ENCODE measurements around the gene ALDH1L1.
A peak's percentile ranks its signal among the peaks of the same experiment; 100 is the strongest.

The ALDH1L1 gene

GRCh38 chr3:126197343-126197742 is 17.0 kb upstream of the ALDH1L1 start:
- Histone ChIP-seq H3K36me3 (ENCODE audit: control insufficient read depth, insufficient read depth, low read length) (no peaks in the 10 kb centered on the region), H3K4me3 (ENCODE audit: low read length) (no peak overlapping the region), H3K27ac (ENCODE audit: low read length) (no peak overlapping the region), H3K27me3 (ENCODE audit: control insufficient read depth, insufficient read depth, low read length) (no peaks in the 10 kb centered on the region), H3K9me3 (ENCODE audit: control insufficient read depth, insufficient read depth, low read length) (no peaks in the 10 kb centered on the region; the same call in 1 of the 2 replicates), H3K4me1 (ENCODE audit: control insufficient read depth, insufficient read depth, low read length) (no peaks in the 10 kb centered on the region)
- no CpG with 5 or more reads among the region's 4 CpGs for WGBS (ENCODE audit: insufficient coverage, insufficient read length)
- DNase-seq (ENCODE audit: low read depth, low spot score) = no peak

GRCh38 chr3:126194713-126195305 is 14.4 kb upstream of the ALDH1L1 start:
- H3K9me3 ChIP-seq (ENCODE audit: control insufficient read depth, insufficient read depth, low read length) = no peaks in the 10 kb centered on the region; the same call in 1 of the 2 replicates
- no CpG with 5 or more reads among the region's 1 CpG for WGBS (ENCODE audit: insufficient coverage, insufficient read length)
- DNase-seq (ENCODE audit: low read depth, low spot score) = no peak

GRCh38 chr3:126191246-126191645 is 10.9 kb upstream of the ALDH1L1 start:
- no peaks in the 10 kb centered on the region for H3K27me3 ChIP-seq (ENCODE audit: control insufficient read depth, insufficient read depth, low read length)
- no peaks in the 10 kb centered on the region for H3K4me1 ChIP-seq (ENCODE audit: control insufficient read depth, insufficient read depth, low read length)
- DNase-seq (ENCODE audit: low read depth, low spot score) = no peak
- H3K27ac ChIP-seq (ENCODE audit: low read length) = no peak overlapping the region
- no CpG with 5 or more reads among the region's 4 CpGs for WGBS (ENCODE audit: insufficient coverage, insufficient read length)
- no peaks in the 10 kb centered on the region for H3K36me3 ChIP-seq (ENCODE audit: control insufficient read depth, insufficient read depth, low read length)
- H3K4me3 ChIP-seq (ENCODE audit: low read length) = no peak overlapping the region
- H3K9me3 ChIP-seq (ENCODE audit: control insufficient read depth, insufficient read depth, low read length) = no peaks in the 10 kb centered on the region

More at GRCh38 chr3:126194713-126195305, 14.4 kb upstream of the ALDH1L1 start:
- Histone ChIP-seq H3K27ac (ENCODE audit: low read length) (no peak overlapping the region), H3K4me1 (ENCODE audit: control insufficient read depth, insufficient read depth, low read length) (no peaks in the 10 kb centered on the region), H3K27me3 (ENCODE audit: control insufficient read depth, insufficient read depth, low read length) (no peaks in the 10 kb centered on the region), H3K36me3 (ENCODE audit: control insufficient read depth, insufficient read depth, low read length) (no peaks in the 10 kb centered on the region), H3K4me3 (ENCODE audit: low read length) (no peak overlapping the region)

GRCh38 chr3:126187920-126188319 is 7.5 kb upstream of the ALDH1L1 start:
- no CpG with 5 or more reads among the region's 4 CpGs for WGBS (ENCODE audit: insufficient coverage, insufficient read length)
- no peak for DNase-seq (ENCODE audit: low read depth, low spot score)

GRCh38 chr3:126186749-126187148 is 6.4 kb upstream of the ALDH1L1 start:
- Histone ChIP-seq H3K9me3 (ENCODE audit: control insufficient read depth, insufficient read depth, low read length) (no peaks in the 10 kb centered on the region), H3K4me1 (ENCODE audit: control insufficient read depth, insufficient read depth, low read length) (no peaks in the 10 kb centered on the region), H3K4me3 (ENCODE audit: low read length) (no peak overlapping the region), H3K36me3 (ENCODE audit: control insufficient read depth, insufficient read depth, low read length) (no peaks in the 10 kb centered on the region), H3K27me3 (ENCODE audit: control insufficient read depth, insufficient read depth, low read length) (peaks cover 1% of the 10 kb centered on the region; the same call in 1 of the 2 replicates), H3K27ac (ENCODE audit: low read length) (no peak overlapping the region)
- WGBS (ENCODE audit: insufficient coverage, insufficient read length) = no CpG with 5 or more reads among the region's 9 CpGs
- no peak for DNase-seq (ENCODE audit: low read depth, low spot score)

More at GRCh38 chr3:126187920-126188319, 7.5 kb upstream of the ALDH1L1 start:
- H3K4me1 ChIP-seq (ENCODE audit: control insufficient read depth, insufficient read depth, low read length) = no peaks in the 10 kb centered on the region
- no peak overlapping the region for H3K27ac ChIP-seq (ENCODE audit: low read length)
- H3K4me3 ChIP-seq (ENCODE audit: low read length) = no peak overlapping the region
- no peaks in the 10 kb centered on the region for H3K27me3 ChIP-seq (ENCODE audit: control insufficient read depth, insufficient read depth, low read length)
- no peaks in the 10 kb centered on the region for H3K36me3 ChIP-seq (ENCODE audit: control insufficient read depth, insufficient read depth, low read length)
- no peaks in the 10 kb centered on the region for H3K9me3 ChIP-seq (ENCODE audit: control insufficient read depth, insufficient read depth, low read length)

- no peaks in the 10 kb centered on the region for H3K36me3 ChIP-seq (ENCODE audit: control insufficient read depth, insufficient read depth, low read length)
- H3K27ac ChIP-seq (ENCODE audit: low read length) = no peak overlapping the region
- peaks cover 5% of the 10 kb centered on the region; the same call in 1 of the 2 replicates for H3K27me3 ChIP-seq (ENCODE audit: control insufficient read depth, insufficient read depth, low read length)
- no peaks in the 10 kb centered on the region for H3K9me3 ChIP-seq (ENCODE audit: control insufficient read depth, insufficient read depth, low read length)
- H3K4me1 ChIP-seq (ENCODE audit: control insufficient read depth, insufficient read depth, low read length) = no peaks in the 10 kb centered on the region
- no peak for DNase-seq (ENCODE audit: low read depth, low spot score)
- WGBS (ENCODE audit: insufficient coverage, insufficient read length) = no CpG with 5 or more reads among the region's 4 CpGs
- H3K4me3 ChIP-seq (ENCODE audit: low read length) = no peak overlapping the region
These were observed 5.9 kb upstream of the ALDH1L1 start for GRCh38 chr3:126186271-126186670.

- no CpG with 5 or more reads among the region's 6 CpGs for WGBS (ENCODE audit: insufficient coverage, insufficient read length)
- H3K4me1 ChIP-seq (ENCODE audit: control insufficient read depth, insufficient read depth, low read length) = no peaks in the 10 kb centered on the region
These were observed 4.1 kb upstream of the ALDH1L1 start for GRCh38 chr3:126184465-126185000.

GRCh38 chr3:126181398-126181725 is 976 bp upstream of the ALDH1L1 start:
- peaks cover 9% of the 10 kb centered on the region; the same call in 1 of the 2 replicates for H3K27me3 ChIP-seq (ENCODE audit: control insufficient read depth, insufficient read depth, low read length)
- H3K36me3 ChIP-seq (ENCODE audit: control insufficient read depth, insufficient read depth, low read length) = no peaks in the 10 kb centered on the region
- H3K9me3 ChIP-seq (ENCODE audit: control insufficient read depth, insufficient read depth, low read length) = no peaks in the 10 kb centered on the region
- no peak overlapping the region for H3K27ac ChIP-seq (ENCODE audit: low read length)
- no peak overlapping the region; the same call in 1 of the 2 replicates for H3K4me3 ChIP-seq (ENCODE audit: low read length)
- WGBS (ENCODE audit: insufficient coverage, insufficient read length) = no CpG with 5 or more reads among the region's 1 CpG
- DNase-seq (ENCODE audit: low read depth, low spot score) = no peak
- no peaks in the 10 kb centered on the region for H3K4me1 ChIP-seq (ENCODE audit: control insufficient read depth, insufficient read depth, low read length)

More at GRCh38 chr3:126184465-126185000, 4.1 kb upstream of the ALDH1L1 start:
- Histone ChIP-seq H3K27ac (ENCODE audit: low read length) (no peak overlapping the region), H3K4me3 (ENCODE audit: low read length) (no peak overlapping the region), H3K9me3 (ENCODE audit: control insufficient read depth, insufficient read depth, low read length) (no peaks in the 10 kb centered on the region), H3K27me3 (ENCODE audit: control insufficient read depth, insufficient read depth, low read length) (peaks cover 7% of the 10 kb centered on the region; the same call in 1 of the 2 replicates), H3K36me3 (ENCODE audit: control insufficient read depth, insufficient read depth, low read length) (no peaks in the 10 kb centered on the region)
- DNase-seq (ENCODE audit: low read depth, low spot score) = no peak

GRCh38 chr3:126179825-126180476 is 435 bp downstream of the ALDH1L1 start:
- DNase-seq (ENCODE audit: low read depth, low spot score) = no peak
- no CpG with 5 or more reads among the region's 47 CpGs for WGBS (ENCODE audit: insufficient coverage, insufficient read length)
- Histone ChIP-seq H3K36me3 (ENCODE audit: control insufficient read depth, insufficient read depth, low read length) (no peaks in the 10 kb centered on the region), H3K4me3 (ENCODE audit: low read length) (peak overlapping the region; percentile 48; the same call in 1 of the 2 replicates), H3K9me3 (ENCODE audit: control insufficient read depth, insufficient read depth, low read length) (no peaks in the 10 kb centered on the region), H3K4me1 (ENCODE audit: control insufficient read depth, insufficient read depth, low read length) (no peaks in the 10 kb centered on the region), H3K27ac (ENCODE audit: low read length) (no peak overlapping the region), H3K27me3 (ENCODE audit: control insufficient read depth, insufficient read depth, low read length) (peaks cover 9% of the 10 kb centered on the region; the same call in 1 of the 2 replicates)

- no peak for DNase-seq (ENCODE audit: low read depth, low spot score)
- Histone ChIP-seq H3K36me3 (ENCODE audit: control insufficient read depth, insufficient read depth, low read length) (no peaks in the 10 kb centered on the region), H3K4me1 (ENCODE audit: control insufficient read depth, insufficient read depth, low read length) (no peaks in the 10 kb centered on the region), H3K4me3 (ENCODE audit: low read length) (no peak overlapping the region), H3K27me3 (ENCODE audit: control insufficient read depth, insufficient read depth, low read length) (no peaks in the 10 kb centered on the region), H3K9me3 (ENCODE audit: control insufficient read depth, insufficient read depth, low read length) (no peaks in the 10 kb centered on the region), H3K27ac (ENCODE audit: low read length) (no peak overlapping the region)
- 100% methylated on average over 1 of the region's 8 CpGs for WGBS (ENCODE audit: insufficient coverage, insufficient read length)
These were observed 10.2 kb downstream of the ALDH1L1 start for GRCh38 chr3:126170073-126170777.
